Effector memory CD8-positive, alpha-beta T cell (primary cell): ENCODE results near the gene TEX38.
"Not testable (repeated sequence)": the region's sequence is repeated elsewhere in the genome, so short reads cannot be mapped to it uniquely, and the experiment has no call there.

Source experiments
- ATAC-seq: fragments of 150-1000 bp; cut with Tn5 transposase; replicated peaks from 2 replicates; pipeline ENCODE4 v1.10.0; 2021; ENCODE audit warnings: mild to moderate bottlenecking, moderate library complexity
- DNase-seq, 3 experiments: peaks; one replicate each; pipeline ENCODE4 v3.0.0; 2021
- H3K27ac Mint-ChIP-seq, 2 donors: one replicate each; pipeline ENCODE4 v1.8.0; 2022; ENCODE audit warnings: mild to moderate bottlenecking in 2 of 2, mixed read lengths in 2 of 2, moderate library complexity in 2 of 2
- H3K27me3 Mint-ChIP-seq, 2 donors: one replicate each; pipeline ENCODE4 v1.8.0; 2022; ENCODE audit warnings: mixed read lengths in 2 of 2
- H3K36me3 Mint-ChIP-seq: one replicate; pipeline ENCODE4 v1.8.0; 2022; ENCODE audit warnings: mild to moderate bottlenecking, moderate library complexity, mixed read lengths; ENCODE audit not compliant: insufficient read depth
- H3K4me1 Mint-ChIP-seq, 2 donors: one replicate each; pipeline ENCODE4 v1.8.0; 2022; ENCODE audit warnings: low read depth in 2 of 2, mixed read lengths in 2 of 2
- H3K4me3 Mint-ChIP-seq, 2 donors: one replicate each; pipeline ENCODE4 v1.8.0; 2022; ENCODE audit warnings: mild to moderate bottlenecking in 2 of 2, mixed read lengths in 2 of 2, moderate library complexity in 2 of 2
- H3K9me3 Mint-ChIP-seq, 2 donors: one replicate each; pipeline ENCODE4 v1.8.0; 2022; ENCODE audit warnings: mixed read lengths in 2 of 2

Gene TEX38

DNA sequence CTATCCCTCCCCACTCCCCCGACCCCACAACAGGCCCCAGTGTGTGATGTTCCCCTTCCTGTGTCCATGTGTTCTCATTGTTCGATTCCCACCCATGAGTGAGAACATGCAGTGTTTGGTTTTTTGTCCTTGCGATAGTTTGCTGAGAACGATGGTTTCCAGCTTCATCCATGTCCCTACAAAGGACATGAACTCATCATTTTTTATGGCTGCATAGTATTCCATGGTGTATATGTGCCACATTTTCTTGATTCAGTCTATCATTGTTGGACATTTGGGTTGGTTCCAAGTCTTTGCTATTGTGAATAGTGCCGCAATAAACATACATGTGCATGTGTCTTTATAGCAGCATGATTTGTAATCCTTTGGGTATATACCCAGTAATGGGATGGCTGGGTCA is 8.7 kb upstream of the TEX38 start:
- Mint-ChIP-seq H3K4me1 (peaks cover 15 to 25% of the 10 kb centered on the region in 2 donors), H3K36me3 (peaks cover 24% of the 10 kb centered on the region)
- H3K4me3 Mint-ChIP-seq, H3K9me3 Mint-ChIP-seq, ATAC-seq, H3K27me3 Mint-ChIP-seq, H3K27ac Mint-ChIP-seq, DNase-seq: not testable (repeated sequence)

DNA sequence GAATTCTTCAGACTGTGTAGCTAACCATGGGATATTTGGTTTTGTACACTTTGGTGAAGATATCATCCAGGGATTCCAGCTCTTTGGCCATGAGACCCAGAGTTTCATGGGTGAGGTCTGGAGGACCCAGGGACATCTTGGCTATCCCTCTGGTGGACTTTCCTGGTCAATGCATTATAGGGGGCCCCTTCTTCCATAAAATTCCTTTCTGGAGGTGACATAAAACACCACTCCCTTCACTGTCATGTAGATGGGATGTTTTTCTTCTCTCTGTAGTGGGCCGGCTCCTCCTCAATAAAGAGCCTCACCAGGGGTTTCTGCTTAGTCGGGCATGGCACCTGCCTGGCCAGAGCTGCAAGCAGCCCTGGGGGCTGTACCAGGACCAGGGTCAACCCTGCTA is 5.7 kb upstream of the TEX38 start:
- ATAC-seq (no peak), DNase-seq (no peak)
- Mint-ChIP-seq H3K36me3 (peaks cover 19% of the 10 kb centered on the region), H3K27ac (peak overlapping the region in 1 of 2 donors; percentile 86), H3K27me3 (no peaks in the 10 kb centered on the region), H3K4me1 (peaks cover 15 to 20% of the 10 kb centered on the region in 2 donors), H3K9me3 (no peaks in the 10 kb centered on the region), H3K4me3 (no peak overlapping the region)

DNA sequence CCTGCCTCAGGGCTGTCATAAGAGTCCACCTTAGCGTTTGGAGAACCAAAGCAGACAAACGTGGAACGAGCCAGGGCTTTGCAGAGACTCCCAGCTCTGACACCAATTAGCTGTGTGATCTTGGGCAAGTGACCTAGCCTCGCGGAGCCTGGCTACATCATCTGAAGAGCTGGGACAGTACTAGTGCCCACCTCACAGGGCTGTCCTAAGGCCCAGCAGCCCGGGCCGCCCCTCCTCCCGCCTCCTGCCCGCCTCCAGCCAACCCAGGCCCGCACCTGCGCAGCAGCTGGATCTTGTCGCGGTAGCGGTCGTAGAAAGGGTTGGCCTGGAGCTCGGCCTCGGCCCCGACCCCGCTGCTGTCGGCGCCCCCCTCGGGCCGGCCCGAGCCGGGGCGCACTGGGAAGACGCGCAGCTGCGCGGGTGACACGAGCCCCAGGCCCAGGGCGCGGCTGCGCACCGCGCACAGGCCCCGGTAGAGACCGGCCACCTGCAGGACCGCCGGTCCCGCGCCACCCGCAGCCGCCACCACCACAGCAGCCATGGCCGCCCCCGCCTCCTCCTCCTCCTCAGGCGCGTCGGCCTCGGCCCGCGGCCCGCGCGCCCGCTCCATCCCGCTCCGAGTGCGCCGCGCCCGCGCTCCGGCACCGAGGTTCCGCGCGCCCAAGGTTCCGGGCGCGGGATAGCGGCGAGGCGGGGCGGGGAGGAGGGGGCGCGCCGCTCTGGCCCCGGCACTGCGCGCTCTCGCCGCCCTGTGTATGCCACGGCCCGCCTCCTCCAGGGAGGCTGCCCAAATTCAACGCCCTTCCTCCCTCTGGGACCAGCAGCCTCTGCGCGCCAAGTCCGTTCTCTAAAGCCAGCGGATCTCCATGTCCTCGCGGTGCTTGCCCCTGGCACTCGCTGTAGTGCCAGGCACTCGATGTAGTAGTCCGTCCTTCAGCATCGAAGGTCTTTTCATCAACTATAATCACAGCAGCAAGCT is 3.6 kb upstream of the TEX38 start, which contains the start of gene ATPAF1:
Gene ATPAF1 (minus strand): TSS at position 583 of the 979 bp plus-strand sequence. CDS start 42 bp downstream, at position 541.
- ATAC-seq (peak; percentile 88), DNase-seq (peak; percentile 37 to 48 (median 39))
- peak within 1 kb of the TSS; percentile 29 to 86 for H3K27ac Mint-ChIP-seq
- H3K4me3 Mint-ChIP-seq: no peak within 1 kb of the TSS
- H3K4me1 Mint-ChIP-seq: peaks cover 15 to 20% of the 10 kb centered on the region in 2 donors
- H3K27me3 Mint-ChIP-seq: no peaks in the 10 kb centered on the region
- H3K9me3 Mint-ChIP-seq: no peaks in the 10 kb centered on the region
- peaks cover 7% of the 10 kb centered on the region for H3K36me3 Mint-ChIP-seq

DNA sequence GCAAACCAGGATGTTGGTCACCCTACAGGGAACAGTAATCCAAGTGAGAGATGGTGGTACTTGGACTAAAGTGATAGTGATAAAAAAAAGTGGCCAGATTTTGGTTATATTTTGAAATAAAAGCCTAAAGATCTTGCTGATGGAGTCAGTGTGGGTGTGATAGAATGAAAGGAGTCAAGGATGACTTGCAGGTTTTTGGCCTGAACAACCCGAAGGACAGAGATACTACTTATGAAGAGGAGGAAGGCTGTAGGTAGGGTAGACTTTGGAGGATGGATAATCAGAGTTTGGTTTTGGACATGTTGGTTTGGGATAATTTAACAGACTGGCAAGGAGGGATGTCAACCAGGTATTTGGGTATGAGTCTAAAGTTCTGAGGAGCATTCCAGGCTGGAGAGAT is 1.5 kb upstream of the TEX38 start:
- ATAC-seq (no peak), DNase-seq (no peak)
- Mint-ChIP-seq H3K9me3 (no peaks in the 10 kb centered on the region), H3K4me1 (peaks cover 14 to 15% of the 10 kb centered on the region in 2 donors), H3K4me3 (no peak overlapping the region), H3K27me3 (no peaks in the 10 kb centered on the region), H3K36me3 (peaks cover 5% of the 10 kb centered on the region), H3K27ac (no peak overlapping the region)

DNA sequence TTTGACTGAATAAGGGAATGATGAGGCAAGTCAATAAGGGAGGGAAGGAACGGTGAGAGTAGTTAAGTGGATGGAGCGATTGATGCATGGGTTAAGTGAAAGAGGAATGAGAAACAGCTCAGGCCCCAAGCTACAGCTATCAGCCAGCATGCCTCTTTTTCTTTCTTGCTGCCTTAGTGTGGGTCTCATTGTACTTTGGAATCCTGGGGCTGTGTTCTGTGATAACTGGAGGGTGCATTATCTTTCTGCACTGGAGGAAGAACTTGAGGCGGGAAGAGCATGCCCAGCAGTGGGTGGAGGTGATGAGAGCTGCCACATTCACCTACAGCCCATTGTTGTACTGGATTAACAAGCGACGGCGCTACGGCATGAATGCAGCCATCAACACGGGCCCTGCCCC is 1.0 kb downstream of the TEX38 start:
- Mint-ChIP-seq H3K4me3 (no peak overlapping the region), H3K27me3 (no peaks in the 10 kb centered on the region), H3K27ac (no peak overlapping the region), H3K4me1 (peaks cover 17 to 23% of the 10 kb centered on the region in 2 donors), H3K36me3 (peaks cover 7% of the 10 kb centered on the region), H3K9me3 (no peaks in the 10 kb centered on the region)
- DNase-seq (no peak), ATAC-seq (no peak)

DNA sequence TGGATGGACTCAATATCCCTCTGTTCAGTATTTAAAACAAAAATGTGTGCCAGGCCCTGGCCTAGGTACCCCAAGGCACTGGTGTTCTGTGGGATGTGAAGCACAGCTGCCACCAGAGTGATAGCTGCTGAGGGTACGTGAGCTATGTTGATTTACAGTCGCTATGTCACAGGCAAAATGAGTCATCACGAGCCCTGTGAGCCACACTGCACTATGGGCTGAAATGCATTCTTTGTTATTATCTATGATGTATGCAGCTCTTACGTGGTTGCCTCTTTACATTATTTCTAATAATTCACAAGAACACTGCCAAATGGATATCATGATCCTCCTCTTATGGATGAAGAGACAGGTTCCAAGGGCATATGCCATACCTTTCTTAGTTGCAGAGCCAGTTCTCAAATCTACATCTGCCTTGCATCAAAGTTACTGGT is 2.1 kb downstream of the TEX38 start:
- Mint-ChIP-seq H3K36me3 (peaks cover 18% of the 10 kb centered on the region), H3K27ac (no peak overlapping the region)
- ATAC-seq: no peak

DNA sequence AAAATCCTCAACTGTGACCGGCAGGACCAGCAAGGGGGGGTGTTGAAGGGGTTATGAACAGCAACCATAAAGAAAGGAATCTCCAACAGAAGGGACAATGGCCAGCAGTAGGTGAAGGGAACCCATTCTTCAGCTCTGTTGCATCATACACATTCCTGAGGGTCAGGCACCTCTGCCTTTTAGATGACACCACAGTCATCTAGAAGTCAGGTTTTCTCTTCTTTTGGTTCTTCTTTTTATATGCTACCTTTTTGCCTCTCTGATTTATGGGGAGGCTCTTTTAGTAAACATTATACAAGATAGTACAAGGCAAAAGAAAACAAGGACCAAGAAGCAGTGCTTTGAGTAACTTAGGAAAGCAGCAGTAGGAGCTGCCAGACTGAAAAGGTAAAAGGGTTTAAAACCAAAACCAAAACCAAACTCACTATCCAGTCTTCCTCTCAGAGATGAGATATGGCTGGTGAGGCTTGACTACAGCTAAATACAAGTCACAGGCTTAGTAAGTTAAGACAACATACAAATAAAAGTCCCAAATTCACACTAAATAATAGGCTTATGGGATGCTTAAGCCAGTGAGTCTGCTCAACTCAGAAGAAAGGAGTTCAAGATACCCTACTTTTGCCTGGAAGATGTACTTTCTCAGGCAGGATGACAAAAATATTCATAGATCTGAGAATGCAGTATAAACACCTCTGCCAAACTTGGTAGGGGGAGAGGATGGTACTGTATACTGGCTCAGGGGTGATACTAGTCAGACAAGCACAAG is 4.1 kb downstream of the TEX38 start:
- peaks cover 35% of the 10 kb centered on the region for H3K36me3 Mint-ChIP-seq
- ATAC-seq (peak; percentile 88), DNase-seq (no peak)
- H3K27ac Mint-ChIP-seq: peak overlapping the region; percentile 93 to 97
- H3K4me3 Mint-ChIP-seq: peak overlapping the region; percentile 35 to 53
- peaks cover 17 to 23% of the 10 kb centered on the region in 2 donors for H3K4me1 Mint-ChIP-seq
- H3K9me3 Mint-ChIP-seq: no peaks in the 10 kb centered on the region
- no peaks in the 10 kb centered on the region for H3K27me3 Mint-ChIP-seq

More for the DNA sequence above, 2.1 kb downstream of the TEX38 start:
- no peaks in the 10 kb centered on the region for H3K9me3 Mint-ChIP-seq
- peaks cover 17 to 23% of the 10 kb centered on the region in 2 donors for H3K4me1 Mint-ChIP-seq
- DNase-seq: no peak
- H3K27me3 Mint-ChIP-seq: no peaks in the 10 kb centered on the region
- H3K4me3 Mint-ChIP-seq: no peak overlapping the region

DNA sequence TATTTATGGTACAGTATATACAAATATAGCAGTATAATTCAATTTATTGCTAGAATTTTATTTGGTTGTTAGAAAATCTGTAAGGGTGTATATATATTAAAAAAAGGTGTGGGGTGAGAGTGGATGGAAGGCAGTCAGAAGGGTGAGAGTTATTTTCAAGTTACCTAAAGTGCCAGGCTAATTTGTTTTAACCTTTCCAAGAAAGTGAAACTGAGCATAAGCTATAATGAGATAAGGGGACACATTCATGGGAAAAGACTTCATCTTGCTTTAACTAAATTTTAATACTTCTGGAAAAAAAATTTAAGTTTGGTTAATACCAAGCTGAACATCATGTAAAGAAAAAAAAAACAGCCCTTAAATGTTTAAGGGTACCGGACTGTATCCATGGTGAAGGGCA is 4.9 kb downstream of the TEX38 start:
- H3K36me3 Mint-ChIP-seq: peaks cover 43% of the 10 kb centered on the region
- no peak for DNase-seq
- peaks cover 17 to 23% of the 10 kb centered on the region in 2 donors for H3K4me1 Mint-ChIP-seq
- H3K4me3 Mint-ChIP-seq: peak overlapping the region; percentile 39 to 53
- H3K9me3 Mint-ChIP-seq: no peaks in the 10 kb centered on the region
- ATAC-seq: no peak
- peak overlapping the region; percentile 93 to 97 for H3K27ac Mint-ChIP-seq
- no peaks in the 10 kb centered on the region for H3K27me3 Mint-ChIP-seq

DNA sequence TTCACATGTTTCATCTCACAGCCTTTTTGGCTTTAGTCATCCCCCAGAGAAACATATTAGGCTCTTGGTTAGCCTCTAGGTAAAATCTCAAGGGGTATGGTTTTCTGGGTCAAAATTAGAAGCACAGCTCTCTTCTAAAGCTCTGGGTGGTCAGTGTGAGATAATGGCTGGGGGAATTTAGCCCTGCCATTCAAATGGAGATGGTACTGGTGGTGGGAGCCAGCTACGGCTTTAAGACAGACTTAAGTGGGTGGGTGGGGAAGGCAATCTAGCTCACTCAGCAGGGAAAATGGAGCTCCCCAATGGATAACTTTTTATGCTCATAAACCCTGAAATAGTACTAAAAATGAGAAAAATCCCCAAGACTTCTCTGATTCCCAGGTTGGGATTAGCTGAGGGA is 5.7 kb downstream of the TEX38 start:
- peaks cover 51% of the 10 kb centered on the region for H3K36me3 Mint-ChIP-seq
- ATAC-seq (no peak), DNase-seq (no peak)
- H3K4me3 Mint-ChIP-seq: no peak overlapping the region
- H3K9me3 Mint-ChIP-seq: no peaks in the 10 kb centered on the region
- no peaks in the 10 kb centered on the region for H3K27me3 Mint-ChIP-seq
- peak overlapping the region; percentile 93 to 97 for H3K27ac Mint-ChIP-seq
- H3K4me1 Mint-ChIP-seq: peaks cover 17 to 23% of the 10 kb centered on the region in 2 donors

DNA sequence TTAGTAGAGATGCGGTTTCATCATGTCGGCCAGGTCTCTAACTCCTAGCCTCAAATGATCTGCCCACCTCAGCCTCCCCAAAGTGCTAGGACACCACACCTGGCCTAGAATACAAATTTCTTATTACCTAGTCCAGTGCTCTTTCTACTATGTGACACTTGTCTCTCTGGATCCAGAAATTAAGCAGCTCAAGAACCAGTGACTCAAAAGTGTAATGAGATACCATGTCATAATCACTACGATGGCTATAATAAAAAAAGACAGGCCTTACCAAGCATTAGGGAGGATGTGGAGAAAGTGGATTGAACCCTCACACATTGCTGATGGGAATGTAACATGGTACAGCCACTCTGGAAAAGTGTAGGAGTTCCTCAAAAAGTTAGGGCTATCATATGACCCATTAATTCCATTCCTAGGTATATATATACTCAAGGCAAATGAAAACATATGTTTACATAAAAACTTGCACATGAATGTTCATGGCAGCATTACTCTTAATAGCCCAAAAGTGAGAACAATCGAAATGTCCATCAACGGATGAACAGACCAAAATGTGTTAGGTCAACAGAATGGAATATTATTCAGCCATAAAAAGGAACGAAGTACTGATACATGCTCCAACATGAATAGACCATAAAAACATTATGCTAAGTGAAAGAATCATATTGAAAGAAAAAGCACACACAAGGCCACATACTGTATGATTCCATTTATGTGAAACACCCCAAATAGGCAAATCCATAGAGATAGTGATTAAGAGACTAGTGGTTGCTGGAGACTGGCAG is 8.3 kb downstream of the TEX38 start:
- peaks cover 69% of the 10 kb centered on the region for H3K36me3 Mint-ChIP-seq
- ATAC-seq (no peak), DNase-seq (no peak)
- no peaks in the 10 kb centered on the region for H3K27me3 Mint-ChIP-seq
- no peak overlapping the region for H3K4me3 Mint-ChIP-seq
- H3K27ac Mint-ChIP-seq: peak overlapping the region; percentile 1 to 6
- no peaks in the 10 kb centered on the region for H3K9me3 Mint-ChIP-seq
- peaks cover 17 to 23% of the 10 kb centered on the region in 2 donors for H3K4me1 Mint-ChIP-seq

DNA sequence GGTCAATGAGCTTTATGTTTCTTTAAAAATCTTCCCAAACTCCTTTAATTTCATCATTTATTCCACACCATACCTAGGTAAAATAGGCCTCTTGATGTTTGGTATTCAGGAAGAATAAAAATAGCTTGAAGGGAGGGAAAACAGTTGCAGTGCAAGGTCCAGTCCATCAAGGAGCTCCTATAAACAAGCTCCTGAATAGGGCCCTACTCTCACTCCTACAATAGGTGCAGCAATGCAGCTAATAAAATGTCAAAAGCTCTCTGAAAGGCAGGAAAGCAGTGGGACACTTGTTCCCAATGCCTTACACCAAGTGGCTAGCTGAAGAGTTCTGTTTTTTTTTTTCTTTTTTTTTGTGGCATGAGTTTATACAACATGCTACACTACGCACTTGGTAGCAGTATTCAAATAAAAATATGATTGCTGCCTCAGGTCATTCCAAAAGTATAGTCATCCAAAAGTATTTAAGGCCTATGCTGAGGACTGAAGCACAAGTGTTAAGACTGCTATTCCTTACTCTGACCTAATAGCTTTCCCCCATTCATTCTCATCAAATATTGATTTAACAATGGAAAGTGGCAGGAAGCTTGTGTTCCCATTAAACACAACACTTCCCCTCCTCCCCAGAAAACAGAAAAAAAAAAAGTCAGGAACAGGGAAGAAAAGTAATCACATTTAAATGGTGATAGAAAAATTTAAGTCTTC is 9.8 kb downstream of the TEX38 start:
- ATAC-seq: no peak
- H3K27ac Mint-ChIP-seq: peak overlapping the region in 1 of 2 donors; percentile 47
- no peaks in the 10 kb centered on the region for H3K27me3 Mint-ChIP-seq
- no peaks in the 10 kb centered on the region for H3K9me3 Mint-ChIP-seq
- no peak for DNase-seq
- H3K4me1 Mint-ChIP-seq: peaks cover 6 to 10% of the 10 kb centered on the region in 2 donors
- H3K4me3 Mint-ChIP-seq: no peak overlapping the region
- peaks cover 84% of the 10 kb centered on the region for H3K36me3 Mint-ChIP-seq

DNA sequence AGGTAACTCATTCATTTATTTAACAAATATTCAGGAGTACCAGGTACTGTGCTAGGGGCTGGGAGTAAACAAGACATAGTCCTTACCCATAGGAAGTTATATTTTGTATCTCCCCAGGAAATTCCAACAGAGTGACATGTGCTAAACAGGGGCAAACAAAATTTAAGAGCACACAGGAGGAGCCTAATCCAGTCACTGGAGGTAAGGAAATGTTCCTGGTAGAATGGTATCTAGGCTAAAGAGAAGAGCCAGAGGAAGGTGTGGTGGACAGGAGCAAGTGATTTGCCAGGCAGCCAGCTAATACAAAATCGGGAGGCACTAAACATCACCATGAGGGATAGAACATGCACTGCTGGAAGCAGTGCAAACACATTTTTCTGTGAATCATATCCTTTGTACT is 10.4 kb downstream of the TEX38 start:
- Mint-ChIP-seq H3K36me3 (peaks cover 88% of the 10 kb centered on the region), H3K27ac (peak overlapping the region in 1 of 2 donors; percentile 47), H3K9me3 (no peaks in the 10 kb centered on the region), H3K4me3 (no peak overlapping the region), H3K27me3 (no peaks in the 10 kb centered on the region), H3K4me1 (peaks cover 1 to 9% of the 10 kb centered on the region in 2 donors)
- ATAC-seq (no peak), DNase-seq (no peak)
